ENCODE results near the gene KCNQ5. TPM values are rescaled to one million over a fixed set of nuclear protein-coding genes. Genes with fewer than 3 reads are reported as not detected.

The KCNQ5 gene
- polyA plus RNA-seq, 5 donors, result 1.9 to 3.4 (median 2.8) TPM

DNA sequence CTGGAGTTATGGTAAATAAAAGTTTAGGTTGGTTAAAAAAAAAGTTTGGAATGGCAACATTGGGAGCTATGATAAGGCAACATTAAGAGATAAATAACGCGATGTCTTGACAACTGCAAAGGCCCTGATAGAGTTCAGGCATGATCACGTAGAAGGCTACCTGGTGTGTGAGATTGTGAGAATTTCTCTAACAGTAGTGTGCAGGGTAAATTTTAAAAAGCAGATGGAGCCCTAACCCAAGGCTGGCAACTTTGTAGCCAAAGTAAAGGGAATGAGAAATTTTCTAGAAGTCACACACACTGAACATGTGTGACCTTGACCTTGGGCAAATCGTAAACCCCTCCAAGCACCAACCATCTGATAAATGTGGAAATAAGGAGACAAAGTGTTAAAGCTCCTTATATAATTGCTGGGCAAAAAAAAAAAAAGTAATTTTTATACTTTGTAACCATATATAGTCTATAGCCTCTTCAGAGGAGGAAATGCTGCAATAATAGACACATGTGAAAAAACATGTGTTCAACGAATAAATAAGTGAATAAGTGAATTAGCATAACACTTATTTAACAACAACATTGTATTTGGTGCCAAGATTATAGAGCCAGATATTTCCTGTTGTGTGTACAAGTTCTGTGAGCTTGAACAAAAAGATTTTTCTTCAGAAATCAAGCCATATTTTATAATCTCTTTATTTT lies 18.2 kb downstream of the KCNQ5 start:
- DNase-seq, result no peak

DNA sequence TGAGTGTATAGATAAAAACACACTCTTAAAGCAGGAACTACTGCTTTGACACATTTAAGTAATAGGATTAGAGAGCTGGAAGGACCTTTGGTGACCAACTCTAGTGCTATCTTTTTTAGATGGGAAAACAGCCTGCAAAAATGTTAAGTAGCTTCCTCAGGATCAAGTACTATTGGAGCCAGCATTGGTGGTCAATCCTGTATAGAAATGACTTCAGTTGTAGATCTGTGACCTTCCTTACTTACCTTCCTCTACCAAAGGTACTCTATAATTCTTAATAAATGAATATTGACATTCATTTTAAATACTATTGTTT lies 18.7 kb downstream of the KCNQ5 start:
- DNase-seq, result no peak

DNA sequence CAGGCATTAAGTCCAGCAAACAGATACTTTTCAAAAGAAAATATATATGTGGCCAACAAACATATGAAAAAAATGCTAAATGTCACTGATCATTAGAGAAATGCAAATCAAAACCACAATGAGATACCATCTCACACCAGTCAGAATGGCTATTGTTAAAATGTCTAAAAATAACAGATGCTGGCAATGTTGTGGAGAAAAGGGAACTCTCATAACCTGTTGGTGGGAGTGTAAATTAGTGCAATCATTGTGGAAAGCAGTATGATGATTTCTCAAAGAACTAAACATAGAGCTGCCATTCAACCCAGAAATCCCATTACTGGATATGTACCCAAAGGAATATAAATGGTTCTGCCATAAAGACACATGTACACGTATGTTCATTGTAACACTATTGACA lies 20.6 kb downstream of the KCNQ5 start:
- DNase-seq, result no peak

DNA sequence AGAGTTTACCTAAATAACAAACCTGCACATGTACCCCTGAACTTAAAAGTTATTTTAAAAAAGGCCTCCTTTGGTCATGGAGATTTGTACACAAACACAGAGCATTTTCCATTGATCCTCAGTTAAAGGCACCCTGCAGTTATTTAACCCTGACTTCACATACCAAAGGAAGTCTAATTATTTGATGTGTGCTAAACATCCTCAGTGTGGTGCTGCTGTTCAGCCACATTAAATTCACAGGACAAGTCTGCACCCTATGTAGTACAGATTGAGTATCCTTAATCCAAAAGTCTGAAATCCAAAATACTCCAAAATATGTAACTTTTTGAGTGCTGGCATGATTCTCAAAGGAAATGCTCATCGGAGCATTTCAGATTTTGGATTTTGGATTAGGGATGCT lies 21.4 kb downstream of the KCNQ5 start:
- DNase-seq, result no peak

DNA sequence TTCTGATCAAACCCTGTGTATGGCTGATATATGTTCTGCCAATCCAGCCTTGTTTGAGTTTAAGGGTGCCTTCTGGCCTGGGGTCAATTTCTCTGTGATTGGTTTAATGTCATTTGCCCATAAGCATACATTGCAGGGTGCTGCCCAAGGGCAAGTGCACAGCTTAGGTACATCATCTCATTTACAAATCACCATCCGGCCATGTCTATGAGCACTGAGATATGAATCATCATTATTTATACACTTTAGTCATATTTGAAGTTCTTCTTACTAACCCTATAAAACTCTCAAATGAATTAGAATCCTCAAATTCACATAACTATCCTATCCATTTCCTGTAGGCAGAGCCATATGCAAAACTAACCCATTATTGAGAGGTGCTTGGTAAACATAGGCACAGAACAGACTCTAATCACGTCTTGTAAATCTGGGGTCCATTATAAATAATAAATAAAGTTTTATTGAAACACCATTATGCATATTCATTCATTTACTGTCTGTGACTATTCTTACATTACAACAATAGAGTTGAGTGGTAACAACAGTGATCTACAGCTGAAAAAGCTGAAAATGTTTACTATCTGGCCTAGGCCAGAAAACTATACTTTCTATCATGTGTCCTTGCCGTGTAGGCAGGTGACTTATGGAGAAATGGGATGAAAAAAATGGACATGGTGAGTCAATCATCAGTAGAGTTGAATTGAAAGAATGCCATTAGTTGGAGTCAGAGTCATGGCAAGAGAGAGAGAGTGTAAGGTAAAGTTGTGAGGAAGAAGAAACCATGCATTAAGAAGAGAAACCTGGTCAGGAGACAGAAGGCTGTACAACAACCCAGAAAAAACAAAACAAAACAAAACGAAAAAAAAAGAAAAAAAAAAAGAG lies 25.0 kb downstream of the KCNQ5 start:
- no peak for DNase-seq

DNA sequence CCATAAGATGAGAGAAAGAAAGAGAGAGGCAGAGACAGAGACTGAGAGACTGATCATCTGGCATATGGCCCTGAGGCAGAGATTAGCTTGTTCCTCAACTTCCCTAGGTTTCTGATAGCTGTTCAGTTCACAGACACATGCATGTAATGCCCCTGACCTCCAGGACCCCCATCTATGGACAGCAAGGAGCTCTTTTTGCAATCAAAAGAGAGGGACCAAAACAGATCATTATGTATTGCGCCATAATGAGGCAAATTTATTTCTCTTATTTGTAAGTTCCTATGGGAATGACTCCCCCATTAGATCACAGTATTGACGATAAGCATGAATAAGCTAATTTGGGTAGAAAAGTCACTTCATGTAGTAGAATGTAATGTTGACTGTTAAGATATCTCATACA lies 25.6 kb downstream of the KCNQ5 start:
- no peak for DNase-seq

DNA sequence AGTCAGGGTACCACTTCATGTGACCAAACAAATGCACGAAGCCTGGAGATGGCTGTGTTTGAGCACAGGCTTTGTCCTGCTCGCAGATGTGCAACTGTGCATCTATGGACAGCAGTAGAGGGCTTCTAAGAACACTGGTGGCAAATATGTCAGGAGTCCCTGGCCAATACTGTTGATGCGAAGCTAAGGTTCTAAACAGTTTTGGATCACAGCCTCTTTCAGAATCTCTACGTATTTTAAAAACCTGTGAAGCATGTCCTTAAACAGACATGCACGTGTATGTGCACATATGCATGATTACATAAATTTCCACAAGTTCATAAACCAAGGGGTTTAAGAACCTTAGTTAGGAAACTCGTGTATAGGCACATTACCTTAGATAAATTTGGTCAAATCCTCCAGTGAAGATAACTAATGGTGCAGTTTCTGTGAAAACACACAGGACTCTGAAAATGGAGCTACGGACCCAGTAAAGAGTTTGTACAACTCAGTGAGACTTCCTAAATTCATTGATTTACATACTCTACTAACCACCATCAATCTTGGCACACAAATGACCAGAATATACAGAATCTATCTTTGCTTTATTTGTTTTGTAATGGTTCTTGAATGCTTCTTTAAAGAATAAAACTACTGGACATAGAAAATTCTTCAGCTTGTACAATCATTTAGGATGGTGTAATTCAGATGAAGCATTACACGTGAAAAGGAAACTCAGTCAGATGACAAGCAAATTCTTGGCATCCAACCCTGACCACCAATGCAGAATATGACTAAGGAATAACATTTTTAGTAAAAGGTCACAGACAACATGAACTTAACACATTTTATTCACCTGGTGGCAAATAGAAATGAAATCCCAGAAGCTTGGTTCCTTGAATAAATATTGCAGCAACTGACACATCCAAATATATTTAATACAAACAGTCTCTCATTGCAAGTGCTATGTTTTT lies 27.4 kb downstream of the KCNQ5 start:
- no peak for DNase-seq

DNA sequence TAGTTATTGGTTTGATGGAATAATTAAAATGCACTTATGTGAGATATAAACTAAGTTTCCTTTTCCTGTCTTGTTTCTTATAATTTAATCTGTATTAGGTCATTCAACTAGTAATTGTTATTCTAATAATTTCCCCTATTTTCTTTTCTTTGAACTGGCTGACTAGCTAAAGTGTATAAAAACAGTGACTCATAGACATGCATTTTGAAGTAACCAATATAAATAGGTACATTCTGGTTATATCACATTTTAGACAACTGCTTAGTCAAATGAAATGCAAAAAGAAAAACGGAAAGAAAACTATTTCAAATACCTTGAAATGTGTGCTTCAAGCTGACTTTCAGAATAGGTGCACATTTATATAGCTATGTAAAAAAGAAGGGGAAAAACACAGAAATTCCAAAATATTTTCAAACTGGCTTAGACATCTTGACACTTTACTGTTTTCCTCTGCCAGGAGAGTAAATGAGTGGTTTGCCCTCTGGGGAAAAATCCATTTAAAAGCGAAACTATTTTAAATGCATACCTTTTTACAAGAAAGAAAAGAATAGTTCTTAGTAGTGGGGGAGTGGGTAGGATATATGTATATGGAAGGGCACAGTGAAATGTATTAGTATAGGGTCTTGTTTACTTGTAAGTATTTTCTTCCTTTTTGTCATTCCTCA lies 28.3 kb downstream of the KCNQ5 start:
- no peak for DNase-seq

DNA sequence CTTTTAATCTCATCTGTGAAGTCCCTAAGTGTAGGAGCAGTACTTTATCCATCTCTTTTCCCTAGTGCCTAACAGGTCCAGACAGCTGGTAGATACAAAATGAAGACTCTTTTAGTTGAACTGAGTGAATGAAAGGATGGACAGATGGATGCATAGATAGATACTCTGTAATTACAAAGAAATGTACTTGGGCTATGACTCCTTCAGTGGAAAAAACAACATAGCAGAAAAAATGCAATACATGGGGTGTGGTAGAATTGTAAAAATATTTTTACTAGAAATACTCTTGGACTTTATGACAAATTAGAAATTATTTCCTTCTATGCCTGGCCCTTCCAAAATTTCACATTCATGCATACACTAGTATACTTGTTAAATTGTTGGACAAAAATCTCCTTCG lies 29.3 kb downstream of the KCNQ5 start:
- no peak for DNase-seq

DNA sequence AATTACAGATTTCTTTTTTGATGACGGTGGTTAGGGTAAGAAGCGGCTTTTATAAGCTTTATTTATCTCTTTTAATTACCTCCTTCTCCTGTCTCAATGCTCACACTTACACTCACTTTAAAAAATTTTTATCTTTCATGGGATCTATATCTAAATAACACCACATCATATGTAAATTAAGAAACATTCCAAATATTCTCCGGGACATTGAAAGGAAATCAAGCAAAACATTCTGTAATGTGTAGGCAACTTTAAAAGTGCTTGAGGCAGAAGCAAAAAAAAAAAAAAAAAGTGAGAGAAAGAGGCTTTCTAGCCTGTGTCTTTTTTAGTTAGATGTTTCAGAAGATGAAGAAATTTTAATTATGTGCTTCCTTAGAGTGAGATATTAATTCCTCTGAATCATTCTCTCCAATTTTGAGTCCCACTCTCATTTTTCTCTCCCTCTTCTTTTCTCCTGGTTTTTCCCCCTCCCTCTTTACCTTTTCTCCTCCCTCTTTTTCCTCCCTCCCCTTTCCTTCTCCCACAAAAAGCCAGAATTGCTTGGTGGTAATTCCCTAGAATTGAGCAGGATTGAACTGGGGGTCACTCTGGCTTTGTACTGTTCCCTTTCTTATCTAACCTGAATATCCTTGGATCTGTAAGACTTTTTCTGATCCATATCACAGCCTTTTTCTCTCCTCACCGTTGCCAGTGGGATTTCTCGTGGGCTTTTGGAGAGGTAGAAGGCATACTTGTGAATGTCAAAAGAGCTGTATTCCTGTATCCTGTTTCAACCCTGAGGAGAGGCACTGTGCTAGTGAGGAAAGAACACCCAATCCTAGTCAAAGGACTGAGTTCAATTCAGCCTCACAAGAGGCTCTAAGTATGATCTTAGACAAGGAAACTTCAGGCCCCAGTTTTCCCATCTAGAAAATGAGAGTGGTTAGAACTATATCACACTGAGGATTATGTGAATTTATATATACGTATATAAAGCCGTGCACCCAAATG lies 30.4 kb downstream of the KCNQ5 start:
- DNase-seq, result no peak

DNA sequence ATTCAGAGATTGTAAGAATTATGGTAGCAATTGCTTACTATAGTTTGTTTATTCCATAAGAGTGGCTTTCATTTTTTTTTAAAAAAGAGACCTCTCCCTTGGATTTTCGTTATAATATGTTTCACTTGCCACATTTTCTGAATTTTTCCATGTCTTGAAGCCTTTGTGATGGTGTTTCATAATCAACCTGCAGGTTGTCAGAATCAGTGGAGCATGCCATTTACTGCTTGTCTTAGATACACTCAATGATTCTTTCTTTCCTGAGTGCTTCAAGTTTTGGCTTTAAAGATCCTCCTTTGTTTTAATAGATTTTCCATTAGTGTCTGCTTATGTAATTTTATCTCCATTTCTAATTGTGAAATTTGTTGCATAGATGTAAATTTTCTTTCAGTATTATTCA lies 31.2 kb downstream of the KCNQ5 start:
- no peak for DNase-seq

DNA sequence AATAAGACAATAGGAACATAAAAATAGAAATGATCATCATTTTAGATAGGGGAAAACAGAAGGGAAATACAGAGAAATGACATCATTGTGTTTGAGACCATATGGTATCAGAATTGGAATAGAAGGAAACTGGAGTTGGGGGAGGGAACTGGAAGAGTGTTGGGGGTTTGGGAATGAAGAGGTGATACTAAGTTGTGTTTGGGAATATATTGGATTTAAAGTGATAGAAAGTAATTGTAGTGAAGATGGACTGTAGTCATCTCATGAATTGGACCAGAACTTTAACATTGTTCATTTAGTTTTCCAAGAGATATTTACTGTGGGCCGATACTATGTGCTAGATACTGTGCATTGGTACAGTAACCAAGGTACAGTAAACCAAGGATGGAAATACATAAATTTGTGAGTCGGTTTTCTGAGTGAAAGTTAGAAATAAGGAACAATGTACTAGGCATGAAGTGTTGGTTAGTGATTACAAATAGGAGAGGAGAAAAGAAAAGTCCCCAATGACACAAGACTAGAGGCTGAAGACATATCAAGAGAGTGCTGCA lies 32.3 kb downstream of the KCNQ5 start:
- no peak for DNase-seq

DNA sequence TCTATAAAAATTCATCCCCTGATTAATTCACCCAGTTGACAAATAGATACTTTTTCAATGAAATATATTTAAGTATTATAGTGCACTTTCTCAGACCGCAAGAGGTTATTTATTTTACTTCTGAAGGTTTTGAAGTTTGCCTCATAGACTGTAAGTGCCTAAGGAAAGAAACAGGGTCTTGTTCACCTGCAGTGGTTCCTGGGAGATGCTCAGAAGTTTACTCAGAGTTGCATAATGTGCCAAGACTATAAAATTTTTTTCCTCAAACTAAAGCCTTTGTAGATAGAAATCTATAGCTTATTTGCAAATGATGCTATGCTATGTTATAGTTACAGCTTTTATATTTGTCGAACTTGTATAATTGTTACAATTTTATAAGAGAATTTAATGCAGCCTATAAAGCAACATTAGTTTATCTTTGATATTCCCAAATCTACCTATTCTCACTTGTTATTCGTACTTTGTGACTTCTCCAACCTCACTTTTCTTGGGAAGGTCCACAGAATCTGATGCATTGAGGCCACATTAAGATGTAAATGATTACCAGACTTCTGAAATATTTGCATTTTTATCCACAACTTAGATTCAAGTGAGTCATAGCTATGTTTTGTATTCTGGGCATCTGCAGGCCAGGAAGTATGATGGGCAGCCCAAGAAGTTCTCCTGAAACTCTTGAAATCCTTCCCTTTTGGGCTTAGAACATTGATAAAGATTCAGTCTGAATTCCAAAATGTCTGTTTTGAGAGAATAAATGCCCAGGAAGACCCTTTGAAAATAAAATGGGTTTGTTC lies 35.7 kb downstream of the KCNQ5 start:
- DNase-seq, result no peak

DNA sequence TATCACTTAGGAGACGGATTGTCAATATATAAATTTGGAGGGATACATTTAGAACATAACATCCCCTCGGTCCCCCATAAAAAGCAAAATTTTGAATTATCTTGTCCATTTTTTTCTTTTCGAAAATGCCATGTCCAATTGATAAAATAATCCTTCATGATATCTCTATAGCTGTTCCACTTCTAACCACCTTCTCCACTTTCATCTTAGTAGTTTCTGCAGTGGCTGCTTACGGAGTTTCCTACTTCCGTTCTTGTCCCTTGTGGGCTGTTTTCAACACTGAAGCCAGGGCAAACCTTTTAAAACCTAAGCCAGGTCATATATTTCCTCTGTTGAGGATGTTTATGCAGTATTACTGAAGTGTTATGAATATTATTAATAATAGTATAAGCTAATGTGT lies 37.9 kb downstream of the KCNQ5 start:
- DNase-seq, result no peak

DNA sequence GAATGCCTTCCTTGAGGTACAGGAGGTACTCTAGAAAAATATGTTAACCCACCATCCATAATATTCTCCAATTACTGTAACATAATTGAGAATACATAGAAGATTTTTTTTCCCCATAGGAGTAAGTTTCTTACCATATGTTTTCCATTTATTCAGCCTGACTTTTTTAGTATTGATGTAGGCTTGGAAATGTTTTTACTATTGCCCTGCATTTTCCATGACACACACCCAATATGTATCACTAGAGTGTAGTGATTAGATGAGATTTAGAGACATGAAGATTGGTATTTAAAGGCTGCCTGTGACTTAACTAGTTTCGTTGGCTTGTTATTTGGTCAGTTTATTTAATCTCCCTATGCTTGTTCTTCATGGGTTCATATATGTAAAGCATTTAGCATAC lies 39.5 kb downstream of the KCNQ5 start:
- DNase-seq, result no peak

DNA sequence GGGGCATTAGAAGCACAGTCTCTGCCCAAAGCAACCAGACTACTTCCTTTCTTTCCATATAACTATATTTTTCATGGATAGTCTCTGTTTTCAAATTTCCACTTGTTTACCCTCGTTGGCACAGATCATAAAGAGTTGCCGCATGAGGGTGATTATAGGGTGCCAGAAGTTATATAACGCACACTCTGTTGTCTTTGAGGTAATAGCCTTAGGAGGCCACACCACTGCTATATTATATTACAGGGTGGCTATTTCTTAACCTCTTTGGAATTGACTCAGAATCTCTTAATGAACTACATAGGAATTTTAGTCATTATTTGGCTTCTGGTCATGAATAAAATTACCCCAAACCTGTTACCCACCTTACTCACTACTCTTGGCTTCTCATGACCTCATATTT lies 43.7 kb downstream of the KCNQ5 start:
- DNase-seq, result no peak

DNA sequence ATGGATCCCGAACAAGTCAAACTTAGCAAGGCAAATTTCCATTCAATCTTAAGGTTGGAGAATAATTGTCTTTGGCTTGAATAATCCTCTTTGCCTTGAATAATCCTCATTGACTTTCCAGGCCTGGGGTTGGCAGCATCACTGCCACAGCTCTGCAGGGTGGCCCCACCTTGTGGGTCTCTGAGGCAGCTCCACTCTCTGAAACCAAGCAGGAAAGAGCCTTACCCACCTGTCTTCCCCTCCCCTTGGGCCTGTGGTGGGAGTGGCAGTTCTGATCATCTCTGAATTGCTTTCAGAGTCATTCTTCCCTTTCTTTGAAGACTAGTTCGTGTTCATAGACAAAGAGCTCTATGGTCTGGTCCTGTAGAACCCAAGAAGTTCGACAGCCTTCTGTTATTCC lies 47.5 kb downstream of the KCNQ5 start:
- DNase-seq, result no peak

DNA sequence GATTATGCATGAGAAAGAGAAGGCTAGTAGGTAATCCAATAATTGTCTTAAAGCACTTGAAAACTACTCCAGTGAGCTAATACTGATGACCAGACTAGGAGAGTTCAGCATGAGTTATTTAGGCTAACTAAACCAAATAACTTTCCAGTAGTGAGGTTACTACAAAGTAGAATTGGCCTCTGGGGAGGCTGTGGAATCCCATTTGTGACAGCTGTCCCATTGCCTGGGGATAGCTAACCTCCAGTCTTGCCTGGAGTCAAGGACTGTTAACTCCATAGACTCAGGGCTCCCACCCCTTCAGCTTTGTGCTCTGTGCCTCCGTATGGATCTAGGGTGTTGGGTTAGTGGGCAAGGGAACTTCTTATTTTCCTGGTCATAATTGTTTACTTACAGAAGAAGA lies 51.0 kb downstream of the KCNQ5 start:
- no peak for DNase-seq

DNA sequence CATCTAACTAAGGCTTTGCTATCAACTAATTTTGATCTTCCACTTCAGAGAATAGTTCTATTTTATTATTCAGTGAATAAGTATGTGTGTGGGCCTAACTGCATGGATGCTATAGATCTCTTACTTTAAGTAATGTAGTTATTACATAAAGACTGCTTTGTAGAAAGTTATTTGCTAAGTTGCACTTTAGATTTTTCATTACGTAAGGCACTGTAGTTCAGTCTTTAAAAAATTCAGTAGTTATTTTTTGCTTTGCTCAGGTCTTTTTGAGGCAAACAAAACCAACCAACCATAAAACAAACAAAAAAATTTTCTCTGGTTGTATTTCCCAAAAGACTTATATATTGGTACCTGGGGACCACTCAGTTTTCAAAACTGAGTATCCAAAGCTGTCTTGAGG lies 53.0 kb downstream of the KCNQ5 start:
- no peak for DNase-seq
